ENCODE results near the gene KRT81. TPM values are rescaled to one million over a fixed set of nuclear protein-coding genes. Genes with fewer than 3 reads are reported as not detected.

Gene KRT81
- total and polyA plus RNA-seq, 2 of the 4 experiments (the other 2 are of a cell fraction) = under 0.01 to 0.05 TPM

DNA sequence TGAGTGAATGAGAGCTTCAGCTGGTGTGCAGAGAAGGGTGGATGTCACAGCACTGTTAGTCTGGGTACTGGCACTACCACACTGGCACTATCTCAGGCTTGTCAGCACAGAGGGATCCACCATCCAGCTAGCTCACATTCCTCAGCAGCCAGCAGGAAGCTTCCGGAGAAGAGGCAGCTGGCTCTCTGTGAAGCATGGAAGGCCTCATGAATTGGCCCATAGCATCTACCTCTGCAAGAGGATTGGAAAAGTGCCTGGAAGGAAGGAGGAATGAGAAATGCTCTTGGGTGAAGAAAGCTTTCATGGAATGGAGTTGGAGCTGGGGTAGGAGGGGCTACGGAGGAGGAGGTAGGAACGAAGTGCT lies 19.9 kb upstream of the KRT81 start:
- no peak overlapping the region for H4K5ac ChIP-seq (ENCODE audit: low read depth, low read length)
- no peak overlapping the region for H2AFZ ChIP-seq (replicated peaks; ENCODE audit: low read length, poor library complexity)
- H3K9me3 ChIP-seq (ENCODE audit: control insufficient read depth, insufficient read depth, low read length) = no peaks in the 10 kb centered on the region
- H3K9me1 ChIP-seq (ENCODE audit: insufficient read depth, low read length) = no peaks in the 10 kb centered on the region; the same call in 1 of the 2 replicates
- H3K4me2 ChIP-seq (ENCODE audit: low read depth, low read length) = no peak overlapping the region
- dilution Hi-C loops (cut with HindIII; ENCODE audit: low sequenced_read_pairs, unreplicated experiment) = no loop called here
- no peaks in the 10 kb centered on the region for H4K20me1 ChIP-seq (ENCODE audit: insufficient read depth, low read length)
- H2BK5ac ChIP-seq (ENCODE audit: low read depth, low read length, poor library complexity, severe bottlenecking) = no peak overlapping the region
- no peak overlapping the region for H2BK15ac ChIP-seq (ENCODE audit: low read depth, low read length)
- H3K4me1 ChIP-seq (ENCODE audit: control insufficient read depth, insufficient read depth, low read length) = peaks cover 2% of the 10 kb centered on the region; the same call in 1 of the 2 replicates
- peaks cover 72% of the 10 kb centered on the region for H3K27me3 ChIP-seq (ENCODE audit: control insufficient read depth, insufficient read depth, low read length)
- intact Hi-C loops (cut with micrococcal nuclease) = no loop called here
- H3K4me3 ChIP-seq (ENCODE audit: insufficient read depth, low read depth, low read length) = no peak overlapping the region
- WGBS, 2 experiments (ENCODE audit: extremely low coverage in 2 of 2, insufficient read length in 1 of 2) = no CpG with 5 or more reads among the region's 3 CpGs
- H3K27ac ChIP-seq (ENCODE audit: insufficient read depth, low read length) = no peak overlapping the region
- no peak overlapping the region for H2AK9ac ChIP-seq (replicated peaks; ENCODE audit: low read depth, low read length, poor library complexity)
- no peak overlapping the region for H3K9ac ChIP-seq (ENCODE audit: low read depth, low read length)
- H4K91ac ChIP-seq (ENCODE audit: insufficient read depth, low read depth, low read length) = no peak overlapping the region
- no peak overlapping the region for H3K56ac ChIP-seq (ENCODE audit: extremely low read depth, insufficient read depth, low read length)
- H3K36me3 ChIP-seq (ENCODE audit: control insufficient read depth, insufficient read depth, low read length) = no peaks in the 10 kb centered on the region
- POLR2A ChIA-PET (ENCODE audit: unreplicated experiment) = no interaction called here
- no peak overlapping the region for H3K4ac ChIP-seq (ENCODE audit: low read depth, low read length)
- H2AK5ac ChIP-seq (ENCODE audit: low read depth, low read length) = no peak overlapping the region
- H2BK20ac ChIP-seq (ENCODE audit: low read depth, low read length) = no peak overlapping the region
- TF ChIP-seq, protein P1, sequence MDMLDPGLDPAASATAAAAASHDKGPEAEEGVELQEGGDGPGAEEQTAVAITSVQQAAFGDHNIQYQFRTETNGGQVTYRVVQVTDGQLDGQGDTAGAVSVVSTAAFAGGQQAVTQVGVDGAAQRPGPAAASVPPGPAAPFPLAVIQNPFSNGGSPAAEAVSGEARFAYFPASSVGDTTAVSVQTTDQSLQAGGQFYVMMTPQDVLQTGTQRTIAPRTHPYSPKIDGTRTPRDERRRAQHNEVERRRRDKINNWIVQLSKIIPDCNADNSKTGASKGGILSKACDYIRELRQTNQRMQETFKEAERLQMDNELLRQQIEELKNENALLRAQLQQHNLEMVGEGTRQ (IDR thresholded peaks at IDR 0.05; ENCODE audit: low read depth, low read length) = no peak
- no peak for TF ChIP-seq BHLHE40 (IDR thresholded peaks at IDR 0.05; ENCODE audit: low read depth, low read length)
- TF ChIP-seq, protein P2, sequence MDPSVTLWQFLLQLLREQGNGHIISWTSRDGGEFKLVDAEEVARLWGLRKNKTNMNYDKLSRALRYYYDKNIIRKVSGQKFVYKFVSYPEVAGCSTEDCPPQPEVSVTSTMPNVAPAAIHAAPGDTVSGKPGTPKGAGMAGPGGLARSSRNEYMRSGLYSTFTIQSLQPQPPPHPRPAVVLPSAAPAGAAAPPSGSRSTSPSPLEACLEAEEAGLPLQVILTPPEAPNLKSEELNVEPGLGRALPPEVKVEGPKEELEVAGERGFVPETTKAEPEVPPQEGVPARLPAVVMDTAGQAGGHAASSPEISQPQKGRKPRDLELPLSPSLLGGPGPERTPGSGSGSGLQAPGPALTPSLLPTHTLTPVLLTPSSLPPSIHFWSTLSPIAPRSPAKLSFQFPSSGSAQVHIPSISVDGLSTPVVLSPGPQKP (IDR thresholded peaks at IDR 0.05; ENCODE audit: borderline replicate concordance, low read depth, low read length) = no peak
- TF ChIP-seq POLR2A (IDR thresholded peaks at IDR 0.05; ENCODE audit: low read depth, low read length) = no peak
- TF ChIP-seq, protein P3, sequence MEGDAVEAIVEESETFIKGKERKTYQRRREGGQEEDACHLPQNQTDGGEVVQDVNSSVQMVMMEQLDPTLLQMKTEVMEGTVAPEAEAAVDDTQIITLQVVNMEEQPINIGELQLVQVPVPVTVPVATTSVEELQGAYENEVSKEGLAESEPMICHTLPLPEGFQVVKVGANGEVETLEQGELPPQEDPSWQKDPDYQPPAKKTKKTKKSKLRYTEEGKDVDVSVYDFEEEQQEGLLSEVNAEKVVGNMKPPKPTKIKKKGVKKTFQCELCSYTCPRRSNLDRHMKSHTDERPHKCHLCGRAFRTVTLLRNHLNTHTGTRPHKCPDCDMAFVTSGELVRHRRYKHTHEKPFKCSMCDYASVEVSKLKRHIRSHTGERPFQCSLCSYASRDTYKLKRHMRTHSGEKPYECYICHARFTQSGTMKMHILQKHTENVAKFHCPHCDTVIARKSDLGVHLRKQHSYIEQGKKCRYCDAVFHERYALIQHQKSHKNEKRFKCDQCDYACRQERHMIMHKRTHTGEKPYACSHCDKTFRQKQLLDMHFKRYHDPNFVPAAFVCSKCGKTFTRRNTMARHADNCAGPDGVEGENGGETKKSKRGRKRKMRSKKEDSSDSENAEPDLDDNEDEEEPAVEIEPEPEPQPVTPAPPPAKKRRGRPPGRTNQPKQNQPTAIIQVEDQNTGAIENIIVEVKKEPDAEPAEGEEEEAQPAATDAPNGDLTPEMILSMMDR (conservative IDR thresholded peaks at IDR 0.05; ENCODE audit: low read depth, low read length) = no peak
- TF ChIP-seq NFE2L2 (IDR thresholded peaks at IDR 0.05; ENCODE audit: low read depth, low read length) = no peak
- no peak for TF ChIP-seq RAD21 (IDR thresholded peaks at IDR 0.05; ENCODE audit: low read length)
- TF ChIP-seq RFX5 (IDR thresholded peaks at IDR 0.05; ENCODE audit: low read depth, low read length) = no peak
- no peak for TF ChIP-seq CEBPB (IDR thresholded peaks at IDR 0.05; ENCODE audit: low read depth, low read length)
- TF ChIP-seq MAFK (IDR thresholded peaks at IDR 0.05; ENCODE audit: low read depth, low read length) = no peak
- TF ChIP-seq CHD1 (IDR thresholded peaks at IDR 0.05; ENCODE audit: low read depth, low read length) = no peak
- TF ChIP-seq RCOR1 (IDR thresholded peaks at IDR 0.05; ENCODE audit: insufficient replicate concordance, low read length) = no peak
- H3K14ac ChIP-seq (replicated peaks; ENCODE audit: low read depth, low read length) = no peak overlapping the region
- H4K8ac ChIP-seq (ENCODE audit: low read depth in 2 of 2, low read length in 2 of 2) = no peak overlapping the region
- CTCF ChIA-PET = interaction anchor here (0.8 to 1.1 kb wide), 2 partner anchors 17 to 285 kb away, joined by 3 to 4 read pairs; no protein-coding TSS in a partner anchor
- H2BK120ac ChIP-seq (ENCODE audit: low read depth, low read length) = no peak overlapping the region
- ATAC-seq (ENCODE audit: low read depth) (peak; percentile 9; the same call in 1 of the 2 replicates), DNase-seq (no peak)
- H3K23ac ChIP-seq (ENCODE audit: low read depth, low read length) = no peak overlapping the region
- in situ Hi-C loops (cut with MboI; ENCODE audit: low sequenced_read_pairs) = no loop called here
- no peaks in the 10 kb centered on the region for H3K79me1 ChIP-seq (ENCODE audit: low read depth in 1 of 2, low read length in 2 of 2)
- H3K18ac ChIP-seq (ENCODE audit: low read depth, low read length) = no peak overlapping the region
- no TSS peak for BruUV-seq (replicated peaks)

Data from IMR-90 (cell line).